ENCODE measurements around the gene PGAM2.

- TF ChIP-seq POLR2AphosphoS5 (IDR thresholded peaks at IDR 0.05; ENCODE audit: low read depth, low read length) (no peak), REST (IDR thresholded peaks at IDR 0.05; ENCODE audit: insufficient read depth in 1 of 2, low read depth in 2 of 2, low read length in 2 of 2) (no peak), TAF1 (IDR thresholded peaks at IDR 0.05; ENCODE audit: borderline replicate concordance, insufficient read depth, low read length) (no peak)
These were observed 10.1 kb upstream of the PGAM2 start for GRCh38 chr7:44075296-44076075.

Data from PFSK-1 (cell line).